Mesendoderm (in vitro differentiated cells): ENCODE data around the gene PPP1R9B.
A peak's percentile ranks its signal among the peaks of the same experiment; 100 is the strongest.

Experiments used
- DNase-seq: peaks from one replicate; pipeline ENCODE4 v3.0.0; 2013
- H2AK5ac ChIP-seq: 2 replicates; pipeline ENCODE4 v1.6.1; 2013; ENCODE audit warnings: low read length, inconsistent platforms
- H2BK120ac ChIP-seq: 2 replicates; pipeline ENCODE4 v1.6.1; 2013; ENCODE audit warnings: low read depth, mild to moderate bottlenecking, low read length, moderate library complexity, mixed read lengths
- H2BK15ac ChIP-seq: replicated peaks from 2 replicates; pipeline ENCODE4 v1.6.1; 2013; ENCODE audit warnings: low read depth, mild to moderate bottlenecking, moderate library complexity
- H2BK5ac ChIP-seq: 2 replicates; pipeline ENCODE4 v1.6.1; 2013; ENCODE audit warnings: low read length, inconsistent platforms
- H3K18ac ChIP-seq: 2 replicates; pipeline ENCODE4 v1.6.1; 2013; ENCODE audit warnings: mild to moderate bottlenecking, low read length, mixed read lengths
- H3K23ac ChIP-seq: one replicate; pipeline ENCODE4 v1.6.1; 2013; ENCODE audit warnings: low read length
- H3K27ac ChIP-seq: 2 replicates; pipeline ENCODE4 v1.5.1; 2013; ENCODE audit warnings: low read depth, mild to moderate bottlenecking, inconsistent platforms, low read length, moderate library complexity
- H3K27me3 ChIP-seq: 2 replicates; pipeline ENCODE4 v1.6.1; 2013; ENCODE audit warnings: low read length, control low read depth, mild to moderate bottlenecking, inconsistent platforms; ENCODE audit not compliant: insufficient read depth, poor library complexity
- H3K36me3 ChIP-seq: 2 replicates; pipeline ENCODE4 v1.6.1; 2013; ENCODE audit warnings: low read length, inconsistent platforms; ENCODE audit not compliant: control insufficient read depth, insufficient read depth
- H3K4ac ChIP-seq: one replicate; pipeline ENCODE4 v1.6.1; 2013; ENCODE audit warnings: low read depth, mild to moderate bottlenecking, low read length, moderate library complexity
- H3K4me1 ChIP-seq: 2 replicates; pipeline ENCODE4 v1.6.1; 2013; ENCODE audit warnings: low read depth, low read length, inconsistent platforms; ENCODE audit not compliant: control insufficient read depth
- H3K4me2 ChIP-seq: 2 replicates; pipeline ENCODE4 v1.6.1; 2013; ENCODE audit warnings: low read length
- H3K4me3 ChIP-seq: 2 replicates; pipeline ENCODE4 v1.5.1; 2013; ENCODE audit warnings: mild to moderate bottlenecking, low read length
- H3K56ac ChIP-seq: one replicate; pipeline ENCODE4 v1.6.1; 2013; ENCODE audit warnings: low read length
- H3K79me1 ChIP-seq: 2 replicates; pipeline ENCODE4 v1.6.1; 2013; ENCODE audit warnings: low read length, inconsistent platforms
- H3K79me2 ChIP-seq: 2 replicates; pipeline ENCODE4 v1.6.1; 2013; ENCODE audit warnings: mild to moderate bottlenecking, low read length; ENCODE audit not compliant: control insufficient read depth, insufficient read depth
- H3K9ac ChIP-seq: 2 replicates; pipeline ENCODE4 v1.6.1; 2013; ENCODE audit warnings: low read length, inconsistent platforms
- H4K5ac ChIP-seq: one replicate; pipeline ENCODE4 v1.6.1; 2013; ENCODE audit warnings: low read length
- H4K8ac ChIP-seq: one replicate; pipeline ENCODE4 v1.6.1; 2013; ENCODE audit warnings: low read depth, mild to moderate bottlenecking, control low read depth, low read length, moderate library complexity
- WGBS: extraction: QIAGEN DNeasy Blood & Tissue Kit; methylation state at CpG from one replicate; pipeline ENCODE4 v1.1.7; 2013; ENCODE audit warnings: low lambda C conversion rate, missing lambda C conversion rate; ENCODE audit not compliant: insufficient coverage; ENCODE audit errors: extremely low coverage; 5-methylcytosine and 5-hydroxymethylcytosine counted together

The PPP1R9B gene

DNA sequence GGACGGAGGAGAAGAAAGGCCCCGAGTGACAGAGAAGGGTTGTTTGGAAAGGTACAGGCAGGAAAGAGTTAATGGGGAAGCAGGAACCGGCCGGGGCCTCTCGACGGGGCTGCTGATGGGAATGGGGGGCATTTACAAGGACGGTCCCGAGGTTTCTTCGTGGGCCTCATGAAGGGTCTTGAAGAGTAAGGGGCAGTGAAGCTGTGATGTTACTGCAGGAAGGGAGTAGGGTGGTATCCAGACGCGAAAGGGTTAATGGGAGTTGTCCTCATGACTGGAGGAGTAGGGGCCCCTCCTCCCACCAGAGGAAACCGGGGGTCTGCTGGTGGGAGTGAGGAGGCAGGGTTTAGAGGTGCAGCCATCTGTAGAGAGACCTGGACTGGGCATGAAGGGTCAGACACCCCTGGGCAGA is 54.8 kb downstream of the PPP1R9B start:
- Histone ChIP-seq H3K79me2 (no peaks in the 10 kb centered on the region), H3K36me3 (no peaks in the 10 kb centered on the region), H3K27ac (no peak overlapping the region), H3K27me3 (no peaks in the 10 kb centered on the region), H3K4ac (no peak overlapping the region), H2BK120ac (no peak overlapping the region), H3K4me2 (peak overlapping the region; percentile 69), H2BK5ac (no peak overlapping the region), H3K4me1 (peaks cover under 1% of the 10 kb centered on the region), H3K18ac (peak overlapping the region; percentile 41), H3K9ac (peak overlapping the region; percentile 77), H3K4me3 (peak overlapping the region; percentile 75), H4K8ac (no peak overlapping the region), H4K5ac (no peak overlapping the region), H3K23ac (no peak overlapping the region), H3K79me1 (no peaks in the 10 kb centered on the region), H3K56ac (peak overlapping the region; percentile 89), H2AK5ac (no peak overlapping the region), H2BK15ac (no peak overlapping the region)
- WGBS = no CpG with 5 or more reads among the region's 12 CpGs
- no peak for DNase-seq

DNA sequence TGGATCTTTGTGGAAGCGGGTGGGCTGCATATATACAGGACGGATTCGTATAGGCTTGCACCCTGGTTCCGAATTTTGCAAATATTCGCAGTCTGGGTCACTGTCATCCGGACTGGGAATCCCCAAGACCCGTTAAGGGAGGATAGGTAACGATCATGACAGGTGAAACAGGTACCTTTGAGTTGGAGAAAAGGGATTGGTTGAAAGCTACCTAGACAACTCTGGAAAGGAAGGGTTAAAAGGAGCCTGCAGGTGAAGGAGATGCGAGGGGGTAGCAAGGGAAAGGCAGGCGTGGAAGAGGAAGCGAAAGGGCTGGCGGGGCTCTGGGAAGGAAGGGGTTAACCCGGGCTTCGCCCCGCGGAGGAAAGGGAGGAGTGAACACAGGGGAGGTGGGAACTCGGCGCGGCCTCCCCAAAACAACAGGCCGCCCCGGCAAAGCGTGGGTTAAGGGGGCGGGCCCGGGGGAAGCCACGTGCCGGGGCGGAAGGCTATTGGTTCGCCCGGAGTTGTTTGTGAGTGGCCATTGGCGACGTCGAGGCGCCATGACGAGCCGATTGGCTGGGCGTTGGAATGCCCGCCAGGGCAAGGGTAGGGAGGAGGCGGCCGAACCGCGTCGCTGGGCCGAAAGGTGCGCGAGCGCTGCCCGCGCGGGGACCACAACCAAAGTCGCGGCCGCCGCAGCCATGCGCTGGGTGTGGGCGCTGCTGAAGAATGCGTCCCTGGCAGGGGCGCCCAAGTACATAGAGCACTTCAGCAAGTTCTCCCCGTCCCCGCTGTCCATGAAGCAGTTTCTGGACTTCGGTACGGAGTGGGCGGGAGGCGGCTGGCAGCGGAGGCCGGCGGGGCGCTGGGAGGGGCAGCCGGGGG is 55.5 kb downstream of the PPP1R9B start, which contains the start of gene PDK2:
TSS of gene PDK2 (plus strand) at position 599 of the 867 bp plus-strand sequence. CDS start at position 684, 85 bp downstream.
- no CpG with 5 or more reads among the region's 68 CpGs for WGBS
- DNase-seq = peak; percentile 98
- no peak within 1 kb of the TSS for H2BK120ac ChIP-seq
- H3K4me2 ChIP-seq = peak within 1 kb of the TSS; percentile 69
- H3K4ac ChIP-seq = no peak within 1 kb of the TSS
- H3K4me3 ChIP-seq = peak within 1 kb of the TSS; percentile 75
- no peak within 1 kb of the TSS for H2AK5ac ChIP-seq
- peak within 1 kb of the TSS; percentile 77 for H3K9ac ChIP-seq
- H2BK5ac ChIP-seq = no peak within 1 kb of the TSS
- no peaks in the 10 kb centered on the region for H3K36me3 ChIP-seq
- H3K4me1 ChIP-seq = no peaks in the 10 kb centered on the region
- no peak within 1 kb of the TSS for H2BK15ac ChIP-seq
- H4K5ac ChIP-seq = no peak within 1 kb of the TSS
- no peaks in the 10 kb centered on the region for H3K27me3 ChIP-seq
- peak within 1 kb of the TSS; percentile 89 for H3K56ac ChIP-seq
- no peak within 1 kb of the TSS for H3K27ac ChIP-seq
- peak within 1 kb of the TSS; percentile 41 for H3K18ac ChIP-seq
- no peak within 1 kb of the TSS for H4K8ac ChIP-seq
- no peaks in the 10 kb centered on the region for H3K79me2 ChIP-seq
- no peak within 1 kb of the TSS for H3K23ac ChIP-seq
- H3K79me1 ChIP-seq = no peaks in the 10 kb centered on the region

DNA sequence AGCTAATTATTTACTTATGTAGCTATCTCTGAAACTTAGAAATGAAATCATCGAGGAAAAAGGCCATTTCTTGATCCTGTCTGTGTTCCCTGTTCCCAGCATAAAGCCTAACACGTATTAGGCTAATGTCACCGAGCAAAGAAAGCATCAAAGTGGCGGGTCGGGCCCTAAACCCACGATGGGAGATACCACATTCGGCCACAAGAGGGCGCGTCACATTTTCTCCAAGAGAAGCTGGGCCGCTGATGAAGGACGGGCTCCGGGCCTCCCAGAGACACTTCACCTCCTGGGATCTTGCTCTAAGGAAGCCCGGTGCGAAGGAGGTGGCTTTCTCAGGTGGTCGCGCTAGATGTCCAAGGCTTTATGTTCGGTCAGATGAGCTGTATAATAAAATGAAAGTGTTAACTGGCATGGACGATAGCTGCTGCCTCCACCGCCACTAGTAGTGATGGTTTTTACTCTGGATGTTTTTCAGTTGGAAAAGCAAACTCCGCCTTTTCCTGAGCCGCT is 56.2 kb downstream of the PPP1R9B start:
- Histone ChIP-seq H3K27ac (no peak overlapping the region), H3K79me2 (no peaks in the 10 kb centered on the region)

DNA sequence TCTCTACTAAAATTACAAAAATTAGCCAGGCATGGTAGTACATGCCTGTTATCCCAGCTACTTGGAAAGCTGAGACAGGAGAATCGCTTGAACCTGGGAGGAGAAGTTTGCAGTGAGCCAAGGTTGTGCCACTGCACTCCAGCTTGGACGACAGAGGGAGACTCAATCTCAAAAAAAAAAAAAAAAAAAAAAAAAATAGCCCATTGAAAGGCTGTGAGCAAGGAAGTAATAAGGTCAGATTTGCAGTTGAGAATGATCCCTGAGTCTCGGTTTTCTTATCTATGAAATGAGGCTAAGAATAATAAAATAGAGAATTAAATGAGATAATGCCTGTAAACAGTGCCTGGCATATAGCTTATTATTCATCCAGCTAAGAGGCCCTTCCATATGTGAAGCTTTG is 56.7 kb downstream of the PPP1R9B start:
- Histone ChIP-seq H2BK15ac (no peak overlapping the region), H3K27me3 (no peaks in the 10 kb centered on the region), H3K23ac (no peak overlapping the region), H3K4me1 (no peaks in the 10 kb centered on the region), H3K4ac (no peak overlapping the region), H3K79me1 (no peaks in the 10 kb centered on the region), H3K4me3 (no peak overlapping the region), H3K36me3 (no peaks in the 10 kb centered on the region), H3K9ac (no peak overlapping the region), H3K4me2 (no peak overlapping the region), H3K79me2 (no peaks in the 10 kb centered on the region), H2BK120ac (no peak overlapping the region), H2BK5ac (no peak overlapping the region), H3K56ac (no peak overlapping the region), H4K5ac (no peak overlapping the region), H2AK5ac (no peak overlapping the region), H3K18ac (no peak overlapping the region), H3K27ac (no peak overlapping the region), H4K8ac (no peak overlapping the region)
- DNase-seq = no peak
- no CpG with 5 or more reads among the region's 3 CpGs for WGBS

More for the DNA sequence above, 56.2 kb downstream of the PPP1R9B start:
- H3K18ac ChIP-seq = no peak overlapping the region
- no peaks in the 10 kb centered on the region for H3K4me1 ChIP-seq
- H3K23ac ChIP-seq = no peak overlapping the region
- H2BK15ac ChIP-seq = no peak overlapping the region
- H3K4ac ChIP-seq = no peak overlapping the region
- no peak overlapping the region for H2AK5ac ChIP-seq
- no peak overlapping the region for H4K5ac ChIP-seq
- H3K4me2 ChIP-seq = peak overlapping the region; percentile 60
- no peak overlapping the region for H4K8ac ChIP-seq
- no peak overlapping the region for H2BK5ac ChIP-seq
- H2BK120ac ChIP-seq = no peak overlapping the region
- no peak overlapping the region for H3K4me3 ChIP-seq
- DNase-seq = peak; percentile 92
- no peak overlapping the region for H3K56ac ChIP-seq
- no peaks in the 10 kb centered on the region for H3K27me3 ChIP-seq
- H3K79me1 ChIP-seq = no peaks in the 10 kb centered on the region
- H3K9ac ChIP-seq = peak overlapping the region; percentile 23
- no peaks in the 10 kb centered on the region for H3K36me3 ChIP-seq
- WGBS = no CpG with 5 or more reads among the region's 21 CpGs

DNA sequence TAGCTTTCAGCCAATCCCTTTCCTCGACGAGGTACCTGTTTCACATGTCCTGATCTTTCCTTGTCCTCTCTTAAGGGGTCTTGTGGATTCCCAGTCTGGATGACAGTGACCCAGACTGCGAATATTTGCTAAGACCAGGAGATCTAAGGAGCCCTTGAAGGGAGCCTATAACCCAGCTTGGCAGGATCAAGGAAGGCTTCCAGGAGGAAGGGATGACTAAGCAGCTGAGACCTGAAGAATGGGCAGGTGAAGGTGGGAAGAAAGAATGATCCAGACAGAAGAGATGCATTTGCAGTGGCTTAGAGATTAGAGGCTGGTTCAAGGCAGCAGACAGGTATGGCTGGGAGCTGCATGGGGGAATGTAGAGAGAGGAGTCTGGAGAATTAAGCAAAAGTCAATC is 57.2 kb downstream of the PPP1R9B start:
- no peak overlapping the region for H2BK120ac ChIP-seq
- H3K27me3 ChIP-seq = no peaks in the 10 kb centered on the region
- H3K23ac ChIP-seq = no peak overlapping the region
- H2BK15ac ChIP-seq = no peak overlapping the region
- H3K4ac ChIP-seq = no peak overlapping the region
- H2BK5ac ChIP-seq = no peak overlapping the region
- no peak overlapping the region for H2AK5ac ChIP-seq
- no peaks in the 10 kb centered on the region for H3K36me3 ChIP-seq
- no peak overlapping the region for H3K27ac ChIP-seq
- no peak overlapping the region for H4K5ac ChIP-seq
- H3K18ac ChIP-seq = no peak overlapping the region
- no peak overlapping the region for H3K4me2 ChIP-seq
- H3K79me1 ChIP-seq = no peaks in the 10 kb centered on the region
- no peak overlapping the region for H3K4me3 ChIP-seq
- H3K56ac ChIP-seq = no peak overlapping the region
- DNase-seq = no peak
- H3K4me1 ChIP-seq = no peaks in the 10 kb centered on the region
- H3K9ac ChIP-seq = no peak overlapping the region
- no peak overlapping the region for H4K8ac ChIP-seq
- WGBS = no CpG with 5 or more reads among the region's 3 CpGs
- no peaks in the 10 kb centered on the region for H3K79me2 ChIP-seq
